GM12891 (cell line): Measurements from ENCODE around the gene MLLT6.

Source experiments
- POLR2A ChIP-seq: IDR thresholded peaks from 2 replicates; pipeline ENCODE4 v1.6.1; 2011; ENCODE audit warnings: low read depth, low read length, control low read depth
- POLR2AphosphoS5 ChIP-seq: IDR thresholded peaks from 2 replicates; pipeline ENCODE4 v1.6.1; 2011; ENCODE audit warnings: low read depth, low read length, control low read depth
- TAF1 ChIP-seq: IDR thresholded peaks from 2 replicates; pipeline ENCODE4 v1.6.1; 2011; ENCODE audit warnings: low read depth, low read length, control low read depth

DNA sequence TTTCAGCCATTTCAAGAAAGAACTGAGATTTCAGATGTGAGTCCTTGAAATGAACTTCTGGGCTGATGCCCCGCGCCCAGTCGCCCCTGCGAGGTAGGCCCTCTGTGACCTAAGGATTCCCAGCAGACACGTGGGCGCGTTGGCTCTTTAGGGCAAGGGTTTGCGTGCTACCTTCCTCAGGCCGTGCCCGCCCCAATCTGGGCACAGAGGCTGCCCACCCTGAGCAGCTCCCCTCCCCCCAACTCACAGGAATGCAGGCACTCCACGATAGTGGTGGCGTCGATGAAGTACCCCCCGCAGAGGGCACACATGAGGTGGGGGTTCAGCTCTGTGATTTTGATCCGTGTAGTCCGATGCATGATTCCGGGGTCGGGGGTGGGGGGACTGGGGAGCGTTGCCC, 35.0 kb downstream of the MLLT6 start:
- TF ChIP-seq TAF1 (no peak), POLR2A (no peak), POLR2AphosphoS5 (no peak)
